NB4 (cell line): ENCODE results near the gene SUDS3.

Source experiments
- MYC ChIP-seq: IDR thresholded peaks from 2 replicates; pipeline ENCODE4 v1.6.1; 2011; ENCODE audit warnings: low read depth, low read length
- POLR2A ChIP-seq: IDR thresholded peaks from 2 replicates; pipeline ENCODE4 v1.6.1; 2011; ENCODE audit warnings: mild to moderate bottlenecking; ENCODE audit not compliant: insufficient read length; ENCODE audit errors: extremely low read depth
- TF ChIP-seq, protein P1 (sequence below): IDR thresholded peaks from one replicate; pipeline ENCODE4 v1.5.1; 2012; ENCODE audit warnings: low read depth, low read length

DNA sequence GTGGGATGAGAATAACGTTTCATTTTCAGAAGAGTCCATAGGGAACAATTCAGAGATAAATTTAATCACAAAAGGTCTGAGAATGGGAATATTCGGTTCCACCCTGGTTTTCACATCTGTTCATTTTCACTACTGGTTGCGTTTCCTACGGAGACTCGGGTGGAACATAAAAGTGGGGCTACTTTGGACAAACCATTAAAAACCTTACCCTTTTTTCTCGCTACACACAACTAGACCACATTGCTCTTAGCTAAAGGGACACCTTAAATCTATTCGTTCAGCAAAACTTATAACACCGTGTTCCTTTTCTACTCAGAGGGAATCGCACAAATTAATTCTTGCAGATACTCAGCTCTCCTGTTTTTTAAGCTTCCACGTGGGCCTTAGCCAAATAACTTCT, 1.0 kb upstream of the SUDS3 start:
- no peak for TF ChIP-seq POLR2A
- TF ChIP-seq, protein P1, sequence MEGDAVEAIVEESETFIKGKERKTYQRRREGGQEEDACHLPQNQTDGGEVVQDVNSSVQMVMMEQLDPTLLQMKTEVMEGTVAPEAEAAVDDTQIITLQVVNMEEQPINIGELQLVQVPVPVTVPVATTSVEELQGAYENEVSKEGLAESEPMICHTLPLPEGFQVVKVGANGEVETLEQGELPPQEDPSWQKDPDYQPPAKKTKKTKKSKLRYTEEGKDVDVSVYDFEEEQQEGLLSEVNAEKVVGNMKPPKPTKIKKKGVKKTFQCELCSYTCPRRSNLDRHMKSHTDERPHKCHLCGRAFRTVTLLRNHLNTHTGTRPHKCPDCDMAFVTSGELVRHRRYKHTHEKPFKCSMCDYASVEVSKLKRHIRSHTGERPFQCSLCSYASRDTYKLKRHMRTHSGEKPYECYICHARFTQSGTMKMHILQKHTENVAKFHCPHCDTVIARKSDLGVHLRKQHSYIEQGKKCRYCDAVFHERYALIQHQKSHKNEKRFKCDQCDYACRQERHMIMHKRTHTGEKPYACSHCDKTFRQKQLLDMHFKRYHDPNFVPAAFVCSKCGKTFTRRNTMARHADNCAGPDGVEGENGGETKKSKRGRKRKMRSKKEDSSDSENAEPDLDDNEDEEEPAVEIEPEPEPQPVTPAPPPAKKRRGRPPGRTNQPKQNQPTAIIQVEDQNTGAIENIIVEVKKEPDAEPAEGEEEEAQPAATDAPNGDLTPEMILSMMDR, result no peak
- TF ChIP-seq MYC, result no peak
